Uterus (tissue), 4 donors: ENCODE data around the gene PCP4L1. TPM values are rescaled to one million over a fixed set of nuclear protein-coding genes. Genes with fewer than 3 reads are reported as not detected.

Experiments
- DNase-seq, 2 donors: peaks; one replicate each; pipeline ENCODE4 v3.0.0-alpha.2; 2019 to 2020
- H3K27ac ChIP-seq, 2 donors: fragments of 200-600 bp; sonication (generic); 1 replicate in 1 of 2; 2 replicates in 1 of 2; pipeline ENCODE4 v1.5.1; 2016 to 2018
- H3K27me3 ChIP-seq, 2 donors: fragments of 200-600 bp; sonication (generic); one replicate each; pipeline ENCODE4 v1.5.1; 2018 to 2019; ENCODE audit warnings: control low read depth in 1 of 2
- H3K36me3 ChIP-seq, 2 donors: fragments of 200-600 bp; sonication (generic); one replicate each; pipeline ENCODE4 v1.5.1; 2019; ENCODE audit warnings: control low read depth in 1 of 2
- H3K4me1 ChIP-seq, 2 donors: fragments of 200-600 bp; sonication (generic); one replicate each; pipeline ENCODE4 v1.5.1; 2018 to 2019; ENCODE audit warnings: control low read depth in 1 of 2
- H3K4me3 ChIP-seq, 2 donors: fragments of 200-600 bp; sonication (generic); 1 replicate in 1 of 2; 2 replicates in 1 of 2; pipeline ENCODE4 v1.5.1; 2018 to 2019; ENCODE audit warnings: mild to moderate bottlenecking in 1 of 2
- H3K9me3 ChIP-seq, 2 donors: fragments of 200-600 bp; sonication (generic); one replicate each; pipeline ENCODE4 v1.5.1; 2019; ENCODE audit warnings: control low read depth in 1 of 2
- CTCF ChIP-seq, 4 experiments: fragments of 200-600 bp in 2 of 4; fragments of 450-650 bp in 2 of 4; sonication (generic) in 2 of 4; IDR thresholded peaks; one replicate each; pipeline ENCODE4 v1.5.1; 2016 to 2019; ENCODE audit warnings: antibody characterized with exemption in 4 of 4, mild to moderate bottlenecking in 2 of 4, moderate library complexity in 1 of 4
- POLR2A ChIP-seq, 2 donors: fragments of 450-650 bp; IDR thresholded peaks; one replicate each; pipeline ENCODE4 v1.6.1; 2016; ENCODE audit warnings: antibody characterized with exemption in 2 of 2, mild to moderate bottlenecking in 1 of 2, moderate library complexity in 1 of 2
- intact Hi-C: fragments of 100-400 bp; cut with DNase I; formaldehyde crosslinking; loops from one replicate; pipeline ENCODE4 v1.15.1; 2023; ENCODE audit warnings: low total_unique reads
- total RNA-seq, 4 donors: library from RNA; depleted of rRNA in 3 of 4; stranded (reverse); fragments of >200 nt in 3 of 4; gene quantifications; one replicate each; pipeline versions ENCODE4 v1.1.0 to v1.2.4, GENCODE V29; 2014 to 2023
- donor health status: DM: yes; HTN: yes; CAD: no.

The PCP4L1 gene
- total RNA-seq, 4 donors from 2014 or later: 0.77 to 3.1 (median 1.9) TPM; not detected in 1

- no peaks in the 10 kb centered on the region for H3K36me3 ChIP-seq
- TF ChIP-seq POLR2A (IDR thresholded peaks at IDR 0.05): no peak
- TF ChIP-seq CTCF (IDR thresholded peaks at IDR 0.05): no peak
- H3K4me1 ChIP-seq: no peaks in the 10 kb centered on the region
- H3K27ac ChIP-seq: no peak overlapping the region
- no peak overlapping the region for H3K4me3 ChIP-seq
- no peak for DNase-seq
- no peaks in the 10 kb centered on the region for H3K27me3 ChIP-seq
- intact Hi-C loops: no loop called here
- no peaks in the 10 kb centered on the region for H3K9me3 ChIP-seq
Observed at GRCh38 chr1:161297415-161297814, 38.9 kb downstream of the PCP4L1 start.

DNA sequence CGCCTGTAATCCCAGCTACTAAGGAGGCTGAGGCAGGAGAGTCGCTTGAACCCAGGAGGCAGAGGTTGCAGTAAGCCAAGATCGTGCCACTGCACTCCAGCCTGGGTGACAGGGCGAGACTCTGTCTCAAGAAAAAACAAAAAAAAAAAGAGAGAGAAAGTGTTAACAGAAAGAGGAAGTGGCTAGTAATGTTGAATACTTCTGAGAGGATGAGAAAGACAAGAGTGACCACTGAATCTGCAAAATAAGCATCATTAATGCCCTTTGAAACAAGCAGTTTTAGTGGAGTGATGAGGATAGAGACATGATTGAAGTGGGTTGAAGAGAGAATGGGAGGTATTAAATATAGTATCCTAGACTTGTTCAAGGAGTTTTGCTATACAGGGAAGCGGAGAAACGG is 39.6 kb downstream of the PCP4L1 start:
- no peak overlapping the region for H3K27ac ChIP-seq
- H3K4me3 ChIP-seq: no peak overlapping the region
- intact Hi-C loops: no loop called here
- H3K36me3 ChIP-seq: no peaks in the 10 kb centered on the region
- no peaks in the 10 kb centered on the region for H3K27me3 ChIP-seq
- H3K4me1 ChIP-seq: no peaks in the 10 kb centered on the region
- H3K9me3 ChIP-seq: no peaks in the 10 kb centered on the region
- DNase-seq: no peak
- no peak for TF ChIP-seq POLR2A (IDR thresholded peaks at IDR 0.05)
- TF ChIP-seq CTCF (IDR thresholded peaks at IDR 0.05): no peak

- no peaks in the 10 kb centered on the region for H3K4me1 ChIP-seq
- no peak overlapping the region for H3K27ac ChIP-seq
- TF ChIP-seq POLR2A (IDR thresholded peaks at IDR 0.05) (no peak), CTCF (IDR thresholded peaks at IDR 0.05) (no peak)
- H3K36me3 ChIP-seq: no peaks in the 10 kb centered on the region
- no peaks in the 10 kb centered on the region for H3K9me3 ChIP-seq
- intact Hi-C loops: no loop called here
- no peak for DNase-seq
- no peaks in the 10 kb centered on the region for H3K27me3 ChIP-seq
- H3K4me3 ChIP-seq: no peak overlapping the region
Observed at GRCh38 chr1:161299347-161299746, 40.8 kb downstream of the PCP4L1 start.

DNA sequence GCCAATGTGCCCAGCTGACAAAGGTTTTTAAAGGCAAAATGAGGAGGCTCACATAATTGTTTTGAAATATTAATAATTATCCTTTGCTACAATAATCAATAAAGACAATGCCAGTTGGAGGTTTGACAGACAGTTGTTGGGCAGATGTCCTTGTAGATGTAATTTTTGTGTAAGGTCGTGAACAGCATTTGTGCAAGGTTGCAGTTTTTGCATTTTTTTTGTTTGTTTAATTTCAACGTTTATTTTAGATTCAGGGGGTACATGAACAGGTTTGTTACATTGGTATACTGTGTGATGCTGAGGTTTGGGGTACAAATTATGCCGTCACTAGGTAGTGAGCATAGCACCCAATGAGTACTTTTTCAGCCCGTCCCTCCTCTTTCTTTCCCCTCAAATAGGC is 41.9 kb downstream of the PCP4L1 start:
- H3K4me1 ChIP-seq: no peaks in the 10 kb centered on the region
- TF ChIP-seq POLR2A (IDR thresholded peaks at IDR 0.05) (no peak), CTCF (IDR thresholded peaks at IDR 0.05) (no peak)
- H3K9me3 ChIP-seq: no peaks in the 10 kb centered on the region
- H3K27ac ChIP-seq: no peak overlapping the region
- intact Hi-C loops: no loop called here
- H3K4me3 ChIP-seq: no peak overlapping the region
- H3K36me3 ChIP-seq: no peaks in the 10 kb centered on the region
- no peaks in the 10 kb centered on the region for H3K27me3 ChIP-seq
- no peak for DNase-seq

GRCh38 chr1:161304927-161305866 is 46.7 kb downstream of the PCP4L1 start:
- Histone ChIP-seq H3K4me1 (no peaks in the 10 kb centered on the region), H3K27ac (peak overlapping the region; percentile 51 to 63), H3K4me3 (peak overlapping the region; percentile 59 to 62), H3K9me3 (no peaks in the 10 kb centered on the region), H3K27me3 (no peaks in the 10 kb centered on the region), H3K36me3 (no peaks in the 10 kb centered on the region)
- intact Hi-C loops: no loop called here
- DNase-seq: no peak
- no peak for TF ChIP-seq CTCF (IDR thresholded peaks at IDR 0.05)
- no peak for TF ChIP-seq POLR2A (IDR thresholded peaks at IDR 0.05)
